H9 (cell line): ENCODE results near the gene DOCK11. TPM values are rescaled to one million over a fixed set of nuclear protein-coding genes. Genes with fewer than 3 reads are reported as not detected.

Source experiments
- DNase-seq: peaks from one replicate; pipeline ENCODE4 v3.0.0-alpha.2; 2017
- H2AFZ ChIP-seq: one replicate; pipeline ENCODE4 v1.6.1; 2013; ENCODE audit warnings: mild to moderate bottlenecking, low read length, control low read depth, moderate library complexity
- H2AK5ac ChIP-seq: 2 replicates; pipeline ENCODE4 v1.6.1; 2013; ENCODE audit warnings: low read length, control low read depth, mixed read lengths; ENCODE audit not compliant: insufficient read length
- H2BK120ac ChIP-seq: one replicate; pipeline ENCODE4 v1.6.1; 2013; ENCODE audit warnings: low read depth, mild to moderate bottlenecking, low read length, control low read depth, inconsistent platforms; ENCODE audit not compliant: poor library complexity, severe bottlenecking
- H2BK12ac ChIP-seq: 2 replicates; pipeline ENCODE4 v1.6.1; 2013; ENCODE audit warnings: low read length, control low read depth, mixed read lengths, low read depth; ENCODE audit not compliant: insufficient read length
- H2BK15ac ChIP-seq: 2 replicates; pipeline ENCODE4 v1.6.1; 2013; ENCODE audit warnings: low read depth, low read length, control low read depth
- H2BK20ac ChIP-seq: one replicate; pipeline ENCODE4 v1.6.1; 2013; ENCODE audit warnings: low read depth, mild to moderate bottlenecking, low read length, control low read depth, inconsistent platforms; ENCODE audit not compliant: poor library complexity, severe bottlenecking
- H2BK5ac ChIP-seq: 2 replicates; pipeline ENCODE4 v1.6.1; 2013; ENCODE audit warnings: low read length, control low read depth, mixed read lengths; ENCODE audit not compliant: insufficient read length
- H3K14ac ChIP-seq: 2 replicates; pipeline ENCODE4 v1.6.1; 2013; ENCODE audit warnings: low read length, control low read depth; ENCODE audit not compliant: insufficient read depth
- H3K18ac ChIP-seq: 2 replicates; pipeline ENCODE4 v1.6.1; 2013; ENCODE audit warnings: low read depth, mild to moderate bottlenecking, mixed read lengths, low read length, control low read depth; ENCODE audit not compliant: insufficient read length
- H3K23ac ChIP-seq: 2 replicates; pipeline ENCODE4 v1.6.1; 2013; ENCODE audit warnings: low read length, control low read depth, mixed read lengths, low read depth; ENCODE audit not compliant: insufficient read length
- H3K23me2 ChIP-seq: 2 replicates; pipeline ENCODE4 v1.6.1; 2013; ENCODE audit warnings: low read depth, mild to moderate bottlenecking, mixed read lengths, low read length, control low read depth; ENCODE audit not compliant: insufficient read length, poor library complexity, severe bottlenecking
- H3K27ac ChIP-seq: 2 replicates; pipeline ENCODE4 v1.5.1; 2013; ENCODE audit warnings: low read length, control low read depth, mixed read lengths, low read depth; ENCODE audit not compliant: insufficient read length
- H3K27me3 ChIP-seq: 2 replicates; pipeline ENCODE4 v1.6.1; 2013; ENCODE audit warnings: low read length, control low read depth, inconsistent platforms; ENCODE audit not compliant: insufficient read depth
- H3K4ac ChIP-seq: 2 replicates; pipeline ENCODE4 v1.6.1; 2013; ENCODE audit warnings: low read depth, mild to moderate bottlenecking, control low read depth, inconsistent platforms, low read length, moderate library complexity
- H3K4me1 ChIP-seq: 2 replicates; pipeline ENCODE4 v1.6.1; 2013; ENCODE audit warnings: low read length, control low read depth, inconsistent platforms; ENCODE audit not compliant: insufficient read depth
- H3K4me2 ChIP-seq: 2 replicates; pipeline ENCODE4 v1.6.1; 2013; ENCODE audit warnings: low read length, control low read depth, mixed read lengths; ENCODE audit not compliant: insufficient read length, insufficient read depth
- H3K56ac ChIP-seq: 2 replicates; pipeline ENCODE4 v1.6.1; 2013; ENCODE audit warnings: low read depth, mild to moderate bottlenecking, mixed read lengths, low read length, control low read depth; ENCODE audit not compliant: insufficient read length
- H3K79me1 ChIP-seq: 2 replicates; pipeline ENCODE4 v1.6.1; 2013; ENCODE audit warnings: low read depth, mild to moderate bottlenecking, moderate library complexity, low read length, control low read depth, inconsistent platforms; ENCODE audit not compliant: insufficient read depth, poor library complexity, severe bottlenecking
- H3K79me2 ChIP-seq: 2 replicates; pipeline ENCODE4 v1.6.1; 2013; ENCODE audit warnings: low read length, control low read depth, inconsistent platforms; ENCODE audit not compliant: insufficient read depth
- H3K9ac ChIP-seq: 2 replicates; pipeline ENCODE4 v1.6.1; 2013; ENCODE audit warnings: low read length, control low read depth, mixed read lengths; ENCODE audit not compliant: insufficient read length; ENCODE audit errors: extremely low read depth
- H3K9me3 ChIP-seq: one replicate; pipeline ENCODE4 v1.6.1; 2013; ENCODE audit warnings: low read depth, low read length, inconsistent platforms; ENCODE audit not compliant: control insufficient read depth
- H3T11ph ChIP-seq: one replicate; pipeline ENCODE4 v1.6.1; 2013; ENCODE audit warnings: mild to moderate bottlenecking, low read length, control low read depth, inconsistent platforms
- H4K20me1 ChIP-seq: one replicate; pipeline ENCODE4 v1.6.1; 2013; ENCODE audit not compliant: control insufficient read depth, insufficient read length, insufficient read depth
- H4K5ac ChIP-seq: 2 replicates; pipeline ENCODE4 v1.6.1; 2013; ENCODE audit warnings: low read depth, mild to moderate bottlenecking, mixed read lengths, low read length, control low read depth; ENCODE audit not compliant: insufficient read length
- H4K8ac ChIP-seq: replicated peaks from 2 replicates; pipeline ENCODE4 v1.6.1; 2013; ENCODE audit warnings: low read length, control low read depth, mixed read lengths, low read depth; ENCODE audit not compliant: insufficient read length
- H4K91ac ChIP-seq: 2 replicates; pipeline ENCODE4 v1.6.1; 2013; ENCODE audit warnings: low read depth, mild to moderate bottlenecking, moderate library complexity, mixed read lengths, low read length, control low read depth; ENCODE audit not compliant: insufficient read length
- H3K27ac Mint-ChIP-seq, 3 experiments: 2 replicates in 2 of 3; 3 replicates in 1 of 3; pipeline ENCODE4 v1.8.0; 2020 to 2021; ENCODE audit warnings: mixed read lengths in 3 of 3, mild to moderate bottlenecking in 1 of 3, moderate library complexity in 1 of 3
- H3K27me3 Mint-ChIP-seq: 2 replicates; pipeline ENCODE4 v1.8.0; 2021; ENCODE audit warnings: low read depth, mild to moderate bottlenecking, moderate library complexity, mixed read lengths
- H3K36me3 Mint-ChIP-seq, 3 experiments: 2 replicates in 2 of 3; 3 replicates in 1 of 3; pipeline ENCODE4 v1.8.0; 2020 to 2021; ENCODE audit warnings: low read depth in 3 of 3, mixed read lengths in 3 of 3; ENCODE audit not compliant: insufficient read depth in 1 of 3
- H3K4me1 Mint-ChIP-seq, 2 experiments: 2 replicates each; pipeline ENCODE4 v1.8.0; 2020; ENCODE audit warnings: mixed read lengths in 2 of 2
- H3K4me3 Mint-ChIP-seq, 2 experiments: 2 replicates in 1 of 2; 3 replicates in 1 of 2; pipeline ENCODE4 v1.8.0; 2020 to 2021; ENCODE audit warnings: mild to moderate bottlenecking in 2 of 2, mixed read lengths in 2 of 2, moderate library complexity in 1 of 2
- H3K9me3 Mint-ChIP-seq, 2 experiments: 2 replicates in 1 of 2; 3 replicates in 1 of 2; pipeline ENCODE4 v1.8.0; 2020; ENCODE audit warnings: mild to moderate bottlenecking in 2 of 2, mixed read lengths in 2 of 2, moderate library complexity in 1 of 2
- CTCF ChIP-seq: fragments of 200-600 bp; sonication (generic); conservative IDR thresholded peaks from 3 replicates; pipeline ENCODE4 v1.8.0; 2021; ENCODE audit warnings: antibody characterized with exemption, mild to moderate bottlenecking
- total RNA-seq: library from RNA; stranded (reverse); gene quantifications from 2 replicates; pipeline ENCODE4 v1.2.1, GENCODE V29; 2021

Gene DOCK11
- total RNA-seq, 1 experiment from 2014 or later, result 6.2 TPM

- H2BK20ac ChIP-seq, result no peak overlapping the region
- peaks cover 8 to 17% of the 10 kb centered on the region in 2 experiments for H3K4me1 Mint-ChIP-seq
- no peak overlapping the region for H3K9ac ChIP-seq
- H4K5ac ChIP-seq, result no peak overlapping the region
- H3K27me3 ChIP-seq, result no peaks in the 10 kb centered on the region
- DNase-seq, result no peak
- no peaks in the 10 kb centered on the region for H3K79me2 ChIP-seq
- H3K9me3 ChIP-seq, result peaks cover 6% of the 10 kb centered on the region
- peaks cover 0 to 13% (median 2%) of the 10 kb centered on the region in 3 experiments; a peak in 4 of 7 replicates for H3K36me3 Mint-ChIP-seq
- no peak overlapping the region for H3K56ac ChIP-seq
- H3K27ac Mint-ChIP-seq, result no peak overlapping the region
- peaks cover 2% of the 10 kb centered on the region; the same call in 1 of the 2 replicates for H3K4me1 ChIP-seq
- no peak overlapping the region for H2BK15ac ChIP-seq
- no peak overlapping the region for H3K4ac ChIP-seq
- H3K23me2 ChIP-seq, result no peaks in the 10 kb centered on the region
- no peak overlapping the region for H3K4me3 Mint-ChIP-seq
- no peak for TF ChIP-seq CTCF
- no peak overlapping the region for H4K8ac ChIP-seq
- H3K27me3 Mint-ChIP-seq, result no peaks in the 10 kb centered on the region; the same call in 1 of the 2 replicates
- no peak overlapping the region for H3K4me2 ChIP-seq
- H3K27ac ChIP-seq, result no peak overlapping the region
- H2AK5ac ChIP-seq, result no peak overlapping the region
- H3K18ac ChIP-seq, result no peak overlapping the region
- H2BK5ac ChIP-seq, result no peak overlapping the region
- H3K23ac ChIP-seq, result no peak overlapping the region
- no peak overlapping the region for H2BK12ac ChIP-seq
- H3K9me3 Mint-ChIP-seq, result peaks cover 3 to 55% of the 10 kb centered on the region in 2 experiments; a peak in 4 of 5 replicates
- H2BK120ac ChIP-seq, result no peak overlapping the region
- H4K91ac ChIP-seq, result no peak overlapping the region
- H4K20me1 ChIP-seq, result no peaks in the 10 kb centered on the region
- no peak overlapping the region for H3T11ph ChIP-seq
- H2AFZ ChIP-seq, result no peak overlapping the region
- H3K79me1 ChIP-seq, result no peaks in the 10 kb centered on the region
- no peak overlapping the region for H3K14ac ChIP-seq
Observed at GRCh38 chrX:118596390-118596789, 100.8 kb downstream of the DOCK11 start.
